A549 (cell line): ENCODE measurements around the gene PHF1. TPM values are rescaled to one million over a fixed set of nuclear protein-coding genes. Genes with fewer than 3 reads are reported as not detected.
"Not testable (repeated sequence)": the region's sequence is repeated elsewhere in the genome, so short reads cannot be mapped to it uniquely, and the experiment has no call there.

Source experiments
- ATAC-seq, 2 experiments: fragments of 200-7000 bp in 1 of 2; fragments of >200 bp in 1 of 2; cut with Nextera tagmentation in 1 of 2; cut with Tn5 transposase in 1 of 2; 3 replicates each; pipeline versions ENCODE4 v1.8.0 to v1.9.1; 2018 to 2020; ENCODE audit warnings: mild to moderate bottlenecking in 1 of 2, moderate library complexity in 1 of 2
- CTCF ChIA-PET: fragments of 300-600 bp; sonication (Branson Sonifier 250); formaldehyde crosslinking; extraction: SDS; loops from one replicate; lab custom pipeline; 2021; ENCODE audit warnings: antibody characterized with exemption, inconsistent platforms; lab: Yijun Ruan, JAX
- POLR2A ChIA-PET: fragments of 350-600 bp; formaldehyde crosslinking; extraction: SDS; loops from one replicate; lab custom pipeline; 2021; ENCODE audit warnings: antibody characterized with exemption, inconsistent platforms; lab: Yijun Ruan, JAX
- DNase-seq, 2 experiments: peaks; one replicate each; pipeline versions ENCODE4 v3.0.0 to v3.0.0-alpha.2; 2011 to 2016; ENCODE audit warnings: low read depth in 1 of 2, low spot score in 1 of 2
- FAIRE-seq: peaks from 2 replicates; lab custom pipeline; 2011; peaks lifted over from hg19 to GRCh38; lab: Jason Lieb, UNC
- H3K27ac ChIP-seq, 2 experiments: fragments of >200 bp; sonication (Bioruptor Twin); formaldehyde crosslinking; 3 replicates each; pipeline ENCODE4 v1.5.1; 2016 to 2017
- H3K4me1 ChIP-seq: fragments of >200 bp; sonication (Bioruptor Twin); formaldehyde crosslinking; 3 replicates; pipeline ENCODE4 v1.6.1; 2016
- H3K4me2 ChIP-seq: fragments of >200 bp; sonication (Bioruptor Twin); formaldehyde crosslinking; 3 replicates; pipeline ENCODE4 v1.6.1; 2016
- H3K4me3 ChIP-seq: fragments of >200 bp; sonication (Bioruptor Twin); formaldehyde crosslinking; 3 replicates; pipeline ENCODE4 v1.5.1; 2016
- H3K9me3 ChIP-seq: fragments of >200 bp; sonication (Bioruptor Twin); formaldehyde crosslinking; 3 replicates; pipeline ENCODE4 v1.6.1; 2016
- CBX8 ChIP-seq: fragments of 200-600 bp; sonication (generic); IDR thresholded peaks from 2 replicates; pipeline ENCODE4 v1.6.1; 2016
- CEBPB ChIP-seq, 2 experiments: fragments of >200 bp in 1 of 2; sonication (Bioruptor Twin) in 1 of 2; formaldehyde crosslinking in 1 of 2; IDR thresholded peaks; 2 replicates each; pipeline ENCODE4 v1.6.1; 2012 to 2016
- EP300 ChIP-seq, 2 experiments: fragments of >200 bp; sonication (Bioruptor Twin); formaldehyde crosslinking; IDR thresholded peaks; 2 replicates in 1 of 2; 3 replicates in 1 of 2; pipeline ENCODE4 v1.6.1; 2016 to 2017
- ESRRA ChIP-seq: fragments of 150-350 bp; IDR thresholded peaks from 2 replicates; pipeline ENCODE4 v1.6.1; 2014; ENCODE audit warnings: mild to moderate bottlenecking, low read length, borderline replicate concordance
- FOSB ChIP-seq: fragments of 250-450 bp; sonication (Bioruptor Pico); IDR thresholded peaks from 2 replicates; pipeline ENCODE4 v1.5.0; 2020; ENCODE audit warnings: mild to moderate bottlenecking, moderate library complexity
- FOXS1 ChIP-seq: fragments of 250-450 bp; sonication (Bioruptor Pico); IDR thresholded peaks from 2 replicates; pipeline ENCODE4 v1.5.0; 2020; ENCODE audit warnings: mild to moderate bottlenecking, moderate library complexity
- HOXB5 ChIP-seq: fragments of 250-450 bp; sonication (Bioruptor Pico); IDR thresholded peaks from 2 replicates; pipeline ENCODE4 v1.5.0; 2020; ENCODE audit warnings: mild to moderate bottlenecking, moderate library complexity
- MYC ChIP-seq: IDR thresholded peaks from 2 replicates; pipeline ENCODE4 v1.6.1; 2012; ENCODE audit warnings: mild to moderate bottlenecking, inconsistent platforms, low read length, improper control_type of control experiment, borderline replicate concordance
- NFE2L2 ChIP-seq: fragments of 150-350 bp; conservative IDR thresholded peaks from 2 replicates; pipeline ENCODE4 v1.6.1; 2014; ENCODE audit warnings: low read length
- NPAS2 ChIP-seq: fragments of 250-450 bp; sonication (Bioruptor Pico); IDR thresholded peaks from 2 replicates; pipeline ENCODE4 v1.8.0; 2022; ENCODE audit warnings: mild to moderate bottlenecking, moderate library complexity, borderline replicate concordance
- RAD21 ChIP-seq, 2 experiments: fragments of >200 bp in 1 of 2; sonication (Bioruptor Twin) in 1 of 2; formaldehyde crosslinking in 1 of 2; IDR thresholded peaks in 1 of 2; conservative IDR thresholded peaks in 1 of 2; 2 replicates in 1 of 2; 3 replicates in 1 of 2; pipeline ENCODE4 v1.6.1; 2012 to 2018; ENCODE audit warnings: inconsistent platforms in 1 of 2
- RCOR1 ChIP-seq: fragments of 150-350 bp; IDR thresholded peaks from 2 replicates; pipeline ENCODE4 v1.6.1; 2014; ENCODE audit warnings: antibody characterized with exemption, low read length, low read depth
- TFCP2L1 ChIP-seq: fragments of 250-450 bp; sonication (Bioruptor Pico); IDR thresholded peaks from 2 replicates; pipeline ENCODE4 v1.5.0; 2021; ENCODE audit warnings: mild to moderate bottlenecking
- TP53 ChIP-seq: fragments of 250-450 bp; sonication (Bioruptor Pico); IDR thresholded peaks from 2 replicates; pipeline ENCODE4 v1.5.0; 2021; ENCODE audit warnings: mild to moderate bottlenecking, moderate library complexity
- ZC3H11A ChIP-seq: fragments of 450-650 bp; IDR thresholded peaks from 2 replicates; pipeline ENCODE4 v1.6.1; 2014; ENCODE audit warnings: antibody characterized with exemption, mild to moderate bottlenecking
- ZNF302 ChIP-seq: fragments of 250-450 bp; sonication (Bioruptor Pico); IDR thresholded peaks from 2 replicates; pipeline ENCODE4 v1.9.0; 2021; ENCODE audit warnings: inconsistent platforms, mild to moderate bottlenecking, moderate library complexity
- ZSCAN20 ChIP-seq: fragments of 250-450 bp; sonication (Bioruptor Pico); IDR thresholded peaks from 2 replicates; pipeline ENCODE4 v1.8.0; 2022; ENCODE audit warnings: mild to moderate bottlenecking, moderate library complexity
- WGBS: methylation state at CpG from one replicate; pipeline ENCODE4 v1.1.6; 2017; ENCODE audit errors: missing lambda C conversion rate; 5-methylcytosine and 5-hydroxymethylcytosine counted together
- polyA plus RNA-seq, 4 experiments: library from polyadenylated mRNA; depleted of rRNA in 3 of 4; stranded (reverse); fragments of >200 nt; fragmentation: RNase III in 1 of 4; extraction: RNeasy Plus Mini Kit Qiagen cat#74134 plus additional on column Dnase treatment in 1 of 4; gene quantifications; 2 replicates in 3 of 4; 3 replicates in 1 of 4; pipeline ENCODE4 v1.2.3, GENCODE V29; 2011 to 2017
- TF ChIP-seq, protein P1 (sequence below): IDR thresholded peaks from 2 replicates; pipeline ENCODE4 v1.6.1; 2012
- TF ChIP-seq, protein P2 (sequence below): fragments of 250-450 bp; sonication (Bioruptor Pico); IDR thresholded peaks from 2 replicates; pipeline ENCODE4 v1.5.0; 2021; ENCODE audit warnings: mild to moderate bottlenecking, moderate library complexity, borderline replicate concordance
- TF ChIP-seq, protein P3 (sequence below): IDR thresholded peaks from 2 replicates; pipeline ENCODE4 v1.6.1; 2012

PHF1 gene
- polyA plus RNA-seq, 2 of the 4 experiments (the other 2 are of a cell fraction): 14.0 to 21.4 TPM

DNA sequence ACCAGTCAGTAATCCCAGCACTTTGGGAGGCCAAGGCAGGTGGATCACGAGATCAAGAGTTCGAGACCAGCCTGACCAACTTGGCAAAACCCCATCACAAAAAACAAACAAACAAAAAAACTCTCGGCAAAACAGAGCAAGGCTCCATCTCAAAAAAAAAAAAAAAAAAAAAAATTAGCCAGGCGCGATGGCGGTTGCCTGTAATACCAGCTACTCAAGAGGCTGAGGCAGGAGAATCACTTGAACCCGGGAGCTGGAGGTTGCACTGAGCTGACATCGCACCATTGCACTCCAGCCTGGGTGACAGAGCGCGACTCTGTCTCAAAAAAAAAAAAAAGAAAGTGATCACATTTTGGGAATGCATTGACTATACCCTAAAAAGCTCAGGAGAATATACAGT lies 31.6 kb upstream of the PHF1 start:
- FAIRE-seq, ATAC-seq, H3K9me3 ChIP-seq, DNase-seq, H3K4me3 ChIP-seq, POLR2A ChIA-PET, H3K4me2 ChIP-seq, H3K27ac ChIP-seq: not testable (repeated sequence)
- CTCF ChIA-PET: interaction anchor here (0.6 kb wide), 1 partner anchor 46 kb away, joined by 3 read pairs; no protein-coding TSS in a partner anchor
- peaks cover 18% of the 10 kb centered on the region; the same call in 2 of the 3 replicates for H3K4me1 ChIP-seq
- WGBS: 91% methylated on average over 10 of the region's 10 CpGs

DNA sequence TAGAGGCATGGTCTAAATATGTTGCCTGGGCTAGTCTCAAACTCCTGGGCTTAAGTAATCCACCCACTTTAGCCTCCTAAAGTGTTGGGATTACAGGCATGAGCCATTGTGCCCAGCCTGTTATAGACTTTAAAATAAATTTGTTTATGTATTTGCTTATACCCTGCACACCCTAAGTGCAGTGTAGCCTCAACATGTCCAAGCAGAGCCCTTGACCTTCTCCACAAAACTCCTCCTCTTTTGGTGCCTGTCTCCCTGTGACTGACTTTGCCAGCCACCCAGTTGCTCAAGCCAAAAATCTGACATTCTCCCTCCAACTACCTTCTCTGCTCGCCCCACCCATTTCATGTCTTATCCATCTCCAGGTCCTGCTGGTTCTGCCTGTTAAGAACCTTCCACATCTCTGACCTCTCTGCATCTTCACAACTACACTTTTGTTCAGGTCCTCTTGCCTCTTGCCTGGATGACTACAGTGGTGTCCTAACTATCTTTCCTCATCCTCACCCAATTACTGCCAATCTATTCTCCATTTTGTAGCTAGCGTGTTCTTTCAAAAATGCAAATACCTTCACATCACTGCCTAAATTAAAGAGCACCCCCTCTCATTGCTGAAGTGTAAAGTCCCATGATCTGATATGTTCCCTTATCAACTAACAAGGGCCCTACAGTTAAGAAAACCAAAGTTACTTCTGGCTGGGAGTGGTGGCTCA lies 30.4 kb upstream of the PHF1 start:
- Histone ChIP-seq H3K4me2 (no peak overlapping the region), H3K9me3 (no peaks in the 10 kb centered on the region), H3K4me1 (peaks cover 7% of the 10 kb centered on the region; the same call in 2 of the 3 replicates), H3K4me3 (no peak overlapping the region)
- no peak for FAIRE-seq
- ATAC-seq: no peak
- WGBS: 76% methylated on average over 2 of the region's 2 CpGs
- no peak for DNase-seq
- CTCF ChIA-PET: interaction anchor here (0.9 kb wide), 1 partner anchor 82 kb away, joined by 3 read pairs; no protein-coding TSS in a partner anchor
- TF ChIP-seq, protein P1, sequence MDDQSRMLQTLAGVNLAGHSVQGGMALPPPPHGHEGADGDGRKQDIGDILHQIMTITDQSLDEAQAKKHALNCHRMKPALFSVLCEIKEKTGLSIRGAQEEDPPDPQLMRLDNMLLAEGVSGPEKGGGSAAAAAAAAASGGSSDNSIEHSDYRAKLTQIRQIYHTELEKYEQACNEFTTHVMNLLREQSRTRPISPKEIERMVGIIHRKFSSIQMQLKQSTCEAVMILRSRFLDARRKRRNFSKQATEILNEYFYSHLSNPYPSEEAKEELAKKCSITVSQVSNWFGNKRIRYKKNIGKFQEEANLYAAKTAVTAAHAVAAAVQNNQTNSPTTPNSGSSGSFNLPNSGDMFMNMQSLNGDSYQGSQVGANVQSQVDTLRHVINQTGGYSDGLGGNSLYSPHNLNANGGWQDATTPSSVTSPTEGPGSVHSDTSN: no peak
- TF ChIP-seq, all 56 proteins: peak for 0
- POLR2A ChIA-PET: no interaction called here
- H3K27ac ChIP-seq: no peak overlapping the region

DNA sequence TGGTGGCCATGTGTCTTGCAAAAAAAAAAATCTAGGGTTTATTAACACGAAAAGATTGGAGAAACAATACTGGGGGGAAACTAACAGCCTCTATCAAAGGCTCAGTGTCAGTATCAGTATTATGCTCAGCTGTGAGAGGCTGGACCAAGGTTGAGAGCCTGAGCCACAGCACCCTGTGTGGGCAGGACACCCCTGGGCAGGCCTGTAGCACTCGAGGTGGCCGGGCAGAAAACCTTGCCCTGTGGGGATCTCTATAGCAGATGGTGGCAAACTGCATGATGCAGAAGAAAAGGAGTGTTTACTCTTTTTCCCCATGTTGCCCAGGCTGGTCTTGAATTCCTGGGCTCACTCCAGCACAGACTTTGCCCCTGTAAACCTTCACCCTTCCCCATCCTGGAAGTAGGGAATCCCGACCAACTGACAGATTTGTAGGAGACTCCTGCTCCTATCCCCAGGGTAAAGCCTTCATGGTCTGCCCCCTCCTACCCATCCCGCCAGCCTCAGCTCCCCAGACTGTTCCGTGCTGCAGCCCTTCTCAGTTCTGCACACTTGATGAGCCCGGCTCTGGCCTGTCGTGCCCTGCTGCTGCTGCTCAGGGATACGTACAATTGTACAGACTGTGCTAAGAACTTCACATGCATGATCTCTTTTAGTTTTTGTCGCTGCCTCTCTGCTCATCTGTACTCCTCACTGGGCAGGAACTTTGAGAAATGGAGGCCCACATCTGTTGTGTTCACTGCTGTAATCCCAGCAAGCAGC lies 27.2 kb upstream of the PHF1 start:
- no peaks in the 10 kb centered on the region for H3K9me3 ChIP-seq
- no peak for FAIRE-seq
- H3K4me1 ChIP-seq: no peaks in the 10 kb centered on the region
- H3K27ac ChIP-seq: no peak overlapping the region
- ChIA-PET CTCF (interaction anchor here (0.6 to 4.6 kb wide), 12 partner anchors 9 to 247 kb away, joined by 3 to 21 read pairs (median 3); no protein-coding TSS in a partner anchor), POLR2A (no interaction called here)
- H3K4me2 ChIP-seq: no peak overlapping the region
- H3K4me3 ChIP-seq: no peak overlapping the region
- no peak for DNase-seq
- ATAC-seq: peak in 1 of 2 experiments; percentile 27; a peak in 2 of 6 replicates
- no peak for TF ChIP-seq FOSB (CRISPR knock-in tag)
- no peak for TF ChIP-seq EP300 (IDR thresholded peaks at IDR 0.05)
- no peak for TF ChIP-seq ZC3H11A
- no peak for TF ChIP-seq FOXS1 (CRISPR knock-in tag)
- no peak for TF ChIP-seq ZNF302 (CRISPR knock-in tag)
- no peak for TF ChIP-seq ESRRA
- no peak for TF ChIP-seq TP53
- no peak for TF ChIP-seq NPAS2 (CRISPR knock-in tag)
- TF ChIP-seq HOXB5 (CRISPR knock-in tag): no peak
- no peak for TF ChIP-seq MYC
- TF ChIP-seq CBX8: no peak
- no peak for TF ChIP-seq ZSCAN20 (CRISPR knock-in tag)
- no peak for TF ChIP-seq CEBPB (IDR thresholded peaks at IDR 0.05)
- no peak for TF ChIP-seq RCOR1
- TF ChIP-seq TFCP2L1: no peak
- no peak for TF ChIP-seq RAD21 (conservative IDR thresholded peaks at IDR 0.05 in 1 of 2, IDR thresholded peaks at IDR 0.05 in 1 of 2)
- TF ChIP-seq NFE2L2: no peak
- TF ChIP-seq, protein P1: no peak
- TF ChIP-seq, protein P2, sequence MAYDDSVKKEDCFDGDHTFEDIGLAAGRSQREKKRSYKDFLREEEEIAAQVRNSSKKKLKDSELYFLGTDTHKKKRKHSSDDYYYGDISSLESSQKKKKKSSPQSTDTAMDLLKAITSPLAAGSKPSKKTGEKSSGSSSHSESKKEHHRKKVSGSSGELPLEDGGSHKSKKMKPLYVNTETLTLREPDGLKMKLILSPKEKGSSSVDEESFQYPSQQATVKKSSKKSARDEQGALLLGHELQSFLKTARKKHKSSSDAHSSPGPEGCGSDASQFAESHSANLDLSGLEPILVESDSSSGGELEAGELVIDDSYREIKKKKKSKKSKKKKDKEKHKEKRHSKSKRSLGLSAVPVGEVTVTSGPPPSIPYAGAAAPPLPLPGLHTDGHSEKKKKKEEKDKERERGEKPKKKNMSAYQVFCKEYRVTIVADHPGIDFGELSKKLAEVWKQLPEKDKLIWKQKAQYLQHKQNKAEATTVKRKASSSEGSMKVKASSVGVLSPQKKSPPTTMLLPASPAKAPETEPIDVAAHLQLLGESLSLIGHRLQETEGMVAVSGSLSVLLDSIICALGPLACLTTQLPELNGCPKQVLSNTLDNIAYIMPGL (CRISPR knock-in tag): no peak
- TF ChIP-seq, protein P3, sequence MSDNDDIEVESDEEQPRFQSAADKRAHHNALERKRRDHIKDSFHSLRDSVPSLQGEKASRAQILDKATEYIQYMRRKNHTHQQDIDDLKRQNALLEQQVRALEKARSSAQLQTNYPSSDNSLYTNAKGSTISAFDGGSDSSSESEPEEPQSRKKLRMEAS: no peak
- TF ChIP-seq, all 56 proteins: peak for 0
- WGBS: 52% methylated on average over 10 of the region's 10 CpGs
